Measurements from ENCODE around the gene MCF2. TPM values are rescaled to one million over a fixed set of nuclear protein-coding genes. Genes with fewer than 3 reads are reported as not detected.

Gene MCF2
- total RNA-seq, 1 donor from 2014 or later = 0.27 TPM

- H3K9me3 Mint-ChIP-seq (ENCODE audit: unreplicated experiment) = no peaks in the 10 kb centered on the region
- no peak for TF ChIP-seq EZH2 (IDR thresholded peaks at IDR 0.05; ENCODE audit: insufficient read depth, low read length)
- TF ChIP-seq, protein P1, sequence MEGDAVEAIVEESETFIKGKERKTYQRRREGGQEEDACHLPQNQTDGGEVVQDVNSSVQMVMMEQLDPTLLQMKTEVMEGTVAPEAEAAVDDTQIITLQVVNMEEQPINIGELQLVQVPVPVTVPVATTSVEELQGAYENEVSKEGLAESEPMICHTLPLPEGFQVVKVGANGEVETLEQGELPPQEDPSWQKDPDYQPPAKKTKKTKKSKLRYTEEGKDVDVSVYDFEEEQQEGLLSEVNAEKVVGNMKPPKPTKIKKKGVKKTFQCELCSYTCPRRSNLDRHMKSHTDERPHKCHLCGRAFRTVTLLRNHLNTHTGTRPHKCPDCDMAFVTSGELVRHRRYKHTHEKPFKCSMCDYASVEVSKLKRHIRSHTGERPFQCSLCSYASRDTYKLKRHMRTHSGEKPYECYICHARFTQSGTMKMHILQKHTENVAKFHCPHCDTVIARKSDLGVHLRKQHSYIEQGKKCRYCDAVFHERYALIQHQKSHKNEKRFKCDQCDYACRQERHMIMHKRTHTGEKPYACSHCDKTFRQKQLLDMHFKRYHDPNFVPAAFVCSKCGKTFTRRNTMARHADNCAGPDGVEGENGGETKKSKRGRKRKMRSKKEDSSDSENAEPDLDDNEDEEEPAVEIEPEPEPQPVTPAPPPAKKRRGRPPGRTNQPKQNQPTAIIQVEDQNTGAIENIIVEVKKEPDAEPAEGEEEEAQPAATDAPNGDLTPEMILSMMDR (IDR thresholded peaks at IDR 0.05; ENCODE audit: insufficient read depth, low read depth, low read length) = no peak
- peak; percentile 45 for FAIRE-seq
Measured at GRCh38 chrX:139543920-139544319, 164.0 kb downstream of the MCF2 start.

DNA sequence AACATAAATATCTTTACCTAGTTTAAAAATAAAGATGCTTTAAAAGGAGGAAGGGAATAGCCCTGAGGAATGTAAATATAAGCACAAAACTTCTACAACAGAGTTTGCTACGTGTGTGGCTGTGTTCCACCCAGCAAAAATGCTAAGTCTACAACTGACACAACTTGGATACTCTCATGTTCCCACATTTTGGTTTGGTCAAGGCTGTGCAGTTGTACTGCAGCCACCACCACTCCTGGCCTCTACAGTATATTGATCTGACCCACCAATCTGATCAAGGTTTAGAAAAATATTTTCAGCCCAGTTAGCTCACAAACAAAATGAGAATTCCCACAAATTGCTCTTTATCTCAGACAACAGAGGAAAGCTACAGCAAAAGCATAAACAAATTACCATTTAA is 165.3 kb downstream of the MCF2 start:
- no peaks in the 10 kb centered on the region for H3K79me2 ChIP-seq (ENCODE audit: insufficient read depth, low read length)
- no peaks in the 10 kb centered on the region for H4K20me1 ChIP-seq (ENCODE audit: insufficient read depth, low read length)
- no peaks in the 10 kb centered on the region for H3K9me3 ChIP-seq (ENCODE audit: insufficient read depth, low read depth, low read length)
- Mint-ChIP-seq H3K9me3 (ENCODE audit: unreplicated experiment) (no peaks in the 10 kb centered on the region), H3K4me3 (ENCODE audit: unreplicated experiment) (no peak overlapping the region), H3K36me3 (ENCODE audit: low read depth, unreplicated experiment) (no peaks in the 10 kb centered on the region), H3K4me1 (ENCODE audit: low read depth, unreplicated experiment) (no peaks in the 10 kb centered on the region), H3K27ac (ENCODE audit: unreplicated experiment) (no peak overlapping the region), H3K27me3 (ENCODE audit: low read depth, unreplicated experiment) (no peaks in the 10 kb centered on the region)
- no peak overlapping the region for H2AFZ ChIP-seq (ENCODE audit: low read depth, low read length)
- no peak overlapping the region for H3K4me3 ChIP-seq (ENCODE audit: insufficient read depth, low read depth, low read length)
- no peak overlapping the region for H3K9ac ChIP-seq (ENCODE audit: low read length)
- no peaks in the 10 kb centered on the region for H3K4me1 ChIP-seq (ENCODE audit: insufficient read depth, low read length)
- H3K27ac ChIP-seq (ENCODE audit: low read depth, low read length) = no peak overlapping the region
- DNase-seq (ENCODE audit: low read depth) (no peak), FAIRE-seq (no peak)
- H3K27me3 ChIP-seq (ENCODE audit: insufficient read depth, low read length) = no peaks in the 10 kb centered on the region
- TF ChIP-seq EZH2 (IDR thresholded peaks at IDR 0.05; ENCODE audit: insufficient read depth, low read length) = no peak
- TF ChIP-seq, protein P1 (IDR thresholded peaks at IDR 0.05; ENCODE audit: insufficient read depth, low read depth, low read length) = no peak
- H3K4me2 ChIP-seq (ENCODE audit: low read length) = no peak overlapping the region
- H3K36me3 ChIP-seq (ENCODE audit: insufficient read depth, low read length) = no peaks in the 10 kb centered on the region

More at GRCh38 chrX:139543920-139544319, 164.0 kb downstream of the MCF2 start:
- Histone ChIP-seq H3K27me3 (ENCODE audit: insufficient read depth, low read length) (no peaks in the 10 kb centered on the region), H3K9ac (ENCODE audit: low read length) (no peak overlapping the region), H3K36me3 (ENCODE audit: insufficient read depth, low read length) (no peaks in the 10 kb centered on the region), H2AFZ (ENCODE audit: low read depth, low read length) (no peak overlapping the region), H3K4me2 (ENCODE audit: low read length) (no peak overlapping the region), H3K79me2 (ENCODE audit: insufficient read depth, low read length) (no peaks in the 10 kb centered on the region), H3K4me1 (ENCODE audit: insufficient read depth, low read length) (no peaks in the 10 kb centered on the region), H3K4me3 (ENCODE audit: insufficient read depth, low read depth, low read length) (no peak overlapping the region), H3K27ac (ENCODE audit: low read depth, low read length) (no peak overlapping the region), H4K20me1 (ENCODE audit: insufficient read depth, low read length) (no peaks in the 10 kb centered on the region), H3K9me3 (ENCODE audit: insufficient read depth, low read depth, low read length) (no peaks in the 10 kb centered on the region)
- Mint-ChIP-seq H3K27me3 (ENCODE audit: low read depth, unreplicated experiment) (no peaks in the 10 kb centered on the region), H3K27ac (ENCODE audit: unreplicated experiment) (no peak overlapping the region), H3K4me3 (ENCODE audit: unreplicated experiment) (no peak overlapping the region), H3K4me1 (ENCODE audit: low read depth, unreplicated experiment) (no peaks in the 10 kb centered on the region), H3K36me3 (ENCODE audit: low read depth, unreplicated experiment) (no peaks in the 10 kb centered on the region)
- no peak for DNase-seq (ENCODE audit: low read depth)

DNA sequence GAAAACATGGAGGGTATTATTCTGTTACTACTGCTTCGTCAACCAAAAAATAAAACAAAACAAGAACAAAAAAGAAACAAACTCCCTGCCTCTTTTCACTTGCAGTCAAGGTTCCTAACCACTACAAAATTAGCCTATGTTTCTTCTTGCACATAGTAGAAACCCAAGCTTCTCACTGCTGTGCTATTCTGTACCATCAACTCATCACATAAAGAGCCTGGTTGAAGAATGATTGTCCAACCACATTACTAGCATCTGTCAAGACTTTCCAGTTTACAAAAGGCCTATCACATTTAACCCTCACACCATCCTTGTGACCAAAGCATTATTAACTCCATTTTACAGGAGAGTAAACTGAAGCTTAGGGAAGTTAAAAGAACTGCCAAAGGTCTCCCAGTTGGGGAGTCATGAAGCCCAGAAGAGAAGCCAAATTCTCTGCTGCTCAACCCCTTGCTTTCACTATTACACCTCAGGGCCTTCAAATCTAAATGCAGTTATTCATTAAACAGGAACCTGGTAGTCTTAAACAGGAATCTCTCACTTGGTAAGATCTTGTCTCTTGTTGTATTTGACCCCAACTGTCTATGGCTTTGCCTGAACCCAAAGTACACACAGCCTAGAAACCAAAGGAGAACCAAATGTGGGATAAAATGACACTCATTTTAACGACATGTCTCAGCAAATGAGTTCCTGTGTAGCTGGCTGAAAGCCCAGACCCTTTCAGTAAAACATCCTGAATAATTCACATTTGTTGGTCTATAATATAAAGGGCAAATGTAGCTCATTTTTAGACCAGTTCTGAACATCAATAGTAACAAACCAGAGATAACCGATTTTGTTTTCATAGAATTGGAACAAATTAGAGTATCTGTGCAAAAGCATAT is 168.8 kb downstream of the MCF2 start:
- no peaks in the 10 kb centered on the region for H3K9me3 ChIP-seq (ENCODE audit: insufficient read depth, low read depth, low read length)
- no peak overlapping the region for H3K9ac ChIP-seq (ENCODE audit: low read length)
- TF ChIP-seq, protein P1 (IDR thresholded peaks at IDR 0.05; ENCODE audit: insufficient read depth, low read depth, low read length) = no peak
- TF ChIP-seq EZH2 (IDR thresholded peaks at IDR 0.05; ENCODE audit: insufficient read depth, low read length) = no peak
- no peaks in the 10 kb centered on the region for H3K4me1 ChIP-seq (ENCODE audit: insufficient read depth, low read length)
- H3K4me2 ChIP-seq (ENCODE audit: low read length) = no peak overlapping the region
- no peak overlapping the region for H2AFZ ChIP-seq (ENCODE audit: low read depth, low read length)
- Mint-ChIP-seq H3K4me3 (ENCODE audit: unreplicated experiment) (no peak overlapping the region), H3K4me1 (ENCODE audit: low read depth, unreplicated experiment) (no peaks in the 10 kb centered on the region), H3K36me3 (ENCODE audit: low read depth, unreplicated experiment) (no peaks in the 10 kb centered on the region), H3K27me3 (ENCODE audit: low read depth, unreplicated experiment) (no peaks in the 10 kb centered on the region), H3K27ac (ENCODE audit: unreplicated experiment) (no peak overlapping the region), H3K9me3 (ENCODE audit: unreplicated experiment) (no peaks in the 10 kb centered on the region)
- no peaks in the 10 kb centered on the region for H3K79me2 ChIP-seq (ENCODE audit: insufficient read depth, low read length)
- FAIRE-seq = no peak
- no peaks in the 10 kb centered on the region for H4K20me1 ChIP-seq (ENCODE audit: insufficient read depth, low read length)
- H3K4me3 ChIP-seq (ENCODE audit: insufficient read depth, low read depth, low read length) = no peak overlapping the region
- peak; percentile 1 for DNase-seq (ENCODE audit: low read depth)
- H3K27me3 ChIP-seq (ENCODE audit: insufficient read depth, low read length) = no peaks in the 10 kb centered on the region
- H3K36me3 ChIP-seq (ENCODE audit: insufficient read depth, low read length) = no peaks in the 10 kb centered on the region
- no peak overlapping the region for H3K27ac ChIP-seq (ENCODE audit: low read depth, low read length)

Measured in astrocyte (in vitro differentiated cells and primary cell).